ENCODE data around the gene MOB1B. TPM values are rescaled to one million over a fixed set of nuclear protein-coding genes. Genes with fewer than 3 reads are reported as not detected.
"Not testable (repeated sequence)": the region's sequence is repeated elsewhere in the genome, so short reads cannot be mapped to it uniquely, and the experiment has no call there.

MOB1B gene
- total RNA-seq: 22.0 TPM
- long read RNA-seq, full-length matches to known transcripts: 3 of 14 reads
- long read RNA-seq, partial matches to known transcripts: 0 of 14 reads
- long read RNA-seq, other reads (novel, unspliced or antisense): 11 of 14 reads

DNA sequence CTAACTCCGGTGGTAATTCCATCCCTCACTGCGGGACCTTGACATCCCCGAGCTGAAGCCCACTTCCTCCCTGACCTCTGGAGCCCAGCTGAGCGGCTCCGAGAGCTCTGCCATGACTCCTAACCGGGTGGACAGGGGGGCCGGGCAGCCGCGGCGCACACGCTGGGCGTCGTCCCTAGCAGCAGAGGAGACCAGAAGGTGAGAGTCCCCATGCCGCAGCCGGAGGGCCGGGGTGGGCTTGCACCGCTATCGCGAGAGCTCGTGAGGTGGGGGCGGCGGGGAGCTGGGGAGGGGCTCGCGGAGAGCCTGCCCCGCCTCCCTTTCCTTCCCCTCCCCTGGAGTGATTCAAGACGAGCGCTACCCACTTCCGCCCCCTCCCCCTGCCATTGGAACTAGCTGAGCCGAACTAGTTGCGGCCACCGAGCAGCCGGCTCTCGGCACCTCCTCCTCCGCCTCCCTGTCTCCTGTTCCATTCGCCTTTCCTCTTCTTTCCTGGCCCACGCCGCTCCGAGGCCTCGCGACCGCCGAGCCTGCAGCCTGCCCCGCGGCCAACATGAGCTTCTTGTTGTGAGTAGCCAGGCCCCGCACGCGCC is at the start of gene MOB1B:
TSS of gene MOB1B (plus strand) at position 386 of the 593 bp plus-strand sequence. CDS start at position 554, 168 bp downstream.
- intact Hi-C loops (cut with DNase I): no loop called here
- peak; percentile 94 for DNase-seq
- peak; percentile 95 for ATAC-seq (ENCODE audit: poor library complexity)

GRCh38 chr4:70855464-70855863 is 46.7 kb upstream of the MOB1B start:
- intact Hi-C loops (cut with DNase I): no loop called here
- ATAC-seq (ENCODE audit: poor library complexity) (no peak), DNase-seq (no peak)

DNA sequence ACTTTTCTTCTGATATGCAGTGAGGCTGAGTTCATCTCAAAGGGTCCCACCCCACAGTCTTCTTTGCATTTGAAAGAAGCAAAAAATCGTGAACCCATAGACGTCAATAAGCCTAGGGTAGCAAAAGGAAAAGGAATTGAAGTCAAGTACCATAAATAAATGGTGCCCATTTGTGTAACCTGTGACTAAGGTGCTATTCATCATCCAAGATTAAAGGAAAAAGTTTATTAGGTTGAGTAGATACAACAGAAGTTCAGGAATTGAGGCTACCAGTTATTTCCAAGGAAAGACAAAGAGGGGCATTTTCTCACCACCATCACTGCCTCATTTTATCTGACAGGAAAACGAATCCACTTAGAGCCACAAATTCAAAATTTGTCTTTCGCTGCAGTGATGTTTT is 43.7 kb upstream of the MOB1B start:
- ATAC-seq (ENCODE audit: poor library complexity): no peak
- intact Hi-C loops (cut with DNase I): no loop called here
- DNase-seq: no peak

- intact Hi-C loops (cut with DNase I): no loop called here
- ATAC-seq (ENCODE audit: poor library complexity): no peak
- no peak for DNase-seq
These were observed 43.1 kb upstream of the MOB1B start for GRCh38 chr4:70859066-70859465.

DNA sequence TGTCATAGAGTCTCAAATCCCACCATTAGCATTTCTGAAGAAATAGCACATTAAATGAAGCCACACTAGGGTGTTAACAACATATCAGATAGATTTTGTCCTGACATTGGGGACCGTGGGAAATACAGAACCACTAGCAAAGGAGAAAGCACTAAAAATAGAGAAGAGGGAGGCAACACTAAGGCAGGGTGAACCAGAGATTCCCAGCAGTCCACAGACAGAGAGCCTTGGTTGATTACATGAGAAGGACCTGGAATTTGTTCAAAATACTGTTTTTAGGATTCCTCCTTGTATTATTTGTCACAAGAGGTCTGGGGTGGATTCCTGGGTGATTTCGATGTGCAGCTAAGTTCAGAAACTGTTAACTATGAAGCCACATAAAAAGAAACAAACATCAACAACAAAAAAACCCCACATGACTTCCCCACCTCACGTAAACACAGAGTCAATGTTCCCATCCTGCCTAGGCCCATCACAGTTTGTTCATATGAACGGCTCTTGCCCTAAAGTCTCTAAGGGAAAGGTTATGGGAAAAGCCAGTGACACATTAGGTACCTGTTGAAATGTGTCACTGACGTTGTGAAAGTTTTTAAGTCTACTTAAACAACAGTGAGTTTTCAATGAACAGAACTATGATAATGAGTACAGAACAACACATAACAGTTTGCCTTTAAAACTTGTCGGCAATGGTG is 38.9 kb upstream of the MOB1B start:
- DNase-seq (no peak), ATAC-seq (ENCODE audit: poor library complexity) (no peak)
- intact Hi-C loops (cut with DNase I): no loop called here

GRCh38 chr4:70868778-70869177 is 33.4 kb upstream of the MOB1B start:
- intact Hi-C loops (cut with DNase I): no loop called here
- ATAC-seq (ENCODE audit: poor library complexity): no peak
- DNase-seq: no peak

DNA sequence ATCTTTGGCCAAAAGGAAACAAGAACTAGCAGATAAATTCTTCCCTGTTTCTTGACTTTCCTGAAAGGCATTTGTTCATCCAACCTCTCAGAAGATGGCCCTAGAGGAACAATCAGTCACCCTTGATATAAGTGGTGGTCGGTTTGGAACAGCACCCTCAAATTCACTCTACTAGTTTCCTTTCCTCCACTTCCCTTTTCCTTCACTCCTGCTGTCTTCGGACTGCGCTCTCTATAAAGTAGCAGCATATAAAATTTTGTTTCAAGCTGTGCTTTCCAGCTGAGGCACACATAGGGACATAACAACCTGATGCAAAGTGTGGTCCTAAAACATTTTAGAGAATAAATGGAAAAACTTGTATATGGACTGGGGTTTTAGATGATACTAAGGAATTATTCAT is 29.0 kb upstream of the MOB1B start:
- intact Hi-C loops (cut with DNase I): no loop called here
- DNase-seq (no peak), ATAC-seq (ENCODE audit: poor library complexity) (no peak)

DNA sequence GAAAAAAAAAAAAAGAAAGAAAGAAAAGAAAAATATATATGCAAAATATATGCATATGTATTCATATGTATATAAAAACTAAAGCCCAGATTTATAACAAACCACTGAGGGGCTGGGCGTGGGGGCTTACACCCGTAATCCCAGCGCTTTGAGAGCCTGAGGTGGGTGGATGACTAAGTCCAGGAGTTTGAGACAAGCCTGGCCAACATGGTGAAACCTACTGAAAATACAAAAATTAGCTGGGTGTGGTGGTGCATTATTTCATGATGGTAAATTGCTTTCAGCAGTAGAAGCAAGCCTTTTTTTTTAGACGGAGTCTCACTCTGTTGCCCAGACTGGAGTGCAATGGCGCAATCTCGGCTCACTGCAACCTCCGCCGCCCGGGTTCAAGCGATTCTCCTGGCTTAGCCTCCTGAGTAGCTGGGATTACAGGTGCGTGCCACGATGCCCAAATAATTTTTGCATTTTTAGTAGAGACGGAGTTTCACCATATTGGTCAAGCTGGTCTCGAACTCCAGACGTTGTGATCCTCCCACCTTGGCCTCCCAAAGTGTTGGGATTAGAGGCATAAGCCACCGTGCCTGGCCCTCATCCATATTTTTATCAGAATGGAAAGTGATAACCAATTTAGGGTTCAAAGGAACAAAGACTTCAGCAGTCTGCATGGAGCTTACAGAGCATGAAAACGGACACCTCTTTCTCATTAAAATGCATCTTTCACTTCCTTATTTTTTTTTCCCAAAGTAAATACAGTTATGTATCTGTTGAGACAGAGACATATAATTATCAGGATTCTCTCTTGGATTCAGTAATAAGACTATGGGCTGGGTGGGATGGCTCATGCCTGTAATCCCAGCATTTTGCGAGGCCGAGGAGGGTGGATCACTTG is 27.7 kb upstream of the MOB1B start:
- no peak for DNase-seq
- no peak for ATAC-seq (ENCODE audit: poor library complexity)
- intact Hi-C loops (cut with DNase I): no loop called here

DNA sequence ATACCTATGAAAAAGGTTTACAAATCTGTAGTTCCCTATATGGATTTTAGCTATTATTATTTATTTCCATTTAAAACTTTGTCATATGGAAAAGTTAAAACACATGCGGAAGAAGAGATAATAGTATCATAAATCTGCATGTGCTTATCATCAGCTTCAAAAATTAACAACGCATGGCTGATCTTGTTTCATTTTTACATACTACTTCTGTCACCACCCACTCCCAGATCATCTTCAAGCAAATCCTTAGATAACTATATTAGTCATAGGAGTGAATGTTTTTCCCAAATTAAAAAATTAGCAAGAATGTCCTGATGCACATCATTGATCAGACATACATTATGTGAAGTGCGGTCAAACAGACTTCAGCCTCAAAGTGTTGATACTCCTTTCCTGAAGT is 24.6 kb upstream of the MOB1B start:
- DNase-seq (no peak), ATAC-seq (ENCODE audit: poor library complexity) (no peak)
- intact Hi-C loops (cut with DNase I): no loop called here

- ATAC-seq (ENCODE audit: poor library complexity): no peak
These were observed 21.4 kb upstream of the MOB1B start for GRCh38 chr4:70880739-70881138.

GRCh38 chr4:70885174-70885573 is 17.0 kb upstream of the MOB1B start:
- DNase-seq (no peak), ATAC-seq (ENCODE audit: poor library complexity) (peak; percentile 78)
- intact Hi-C loops (cut with DNase I): loop anchor here (10.0 kb wide), 1 partner anchor 110 kb away; the partner anchor contains the start of gene DCK

More at GRCh38 chr4:70880739-70881138, 21.4 kb upstream of the MOB1B start:
- intact Hi-C loops (cut with DNase I): loop anchor here (10.0 kb wide), 1 partner anchor 114 kb away; the partner anchor contains the start of gene DCK
- no peak for DNase-seq

DNA sequence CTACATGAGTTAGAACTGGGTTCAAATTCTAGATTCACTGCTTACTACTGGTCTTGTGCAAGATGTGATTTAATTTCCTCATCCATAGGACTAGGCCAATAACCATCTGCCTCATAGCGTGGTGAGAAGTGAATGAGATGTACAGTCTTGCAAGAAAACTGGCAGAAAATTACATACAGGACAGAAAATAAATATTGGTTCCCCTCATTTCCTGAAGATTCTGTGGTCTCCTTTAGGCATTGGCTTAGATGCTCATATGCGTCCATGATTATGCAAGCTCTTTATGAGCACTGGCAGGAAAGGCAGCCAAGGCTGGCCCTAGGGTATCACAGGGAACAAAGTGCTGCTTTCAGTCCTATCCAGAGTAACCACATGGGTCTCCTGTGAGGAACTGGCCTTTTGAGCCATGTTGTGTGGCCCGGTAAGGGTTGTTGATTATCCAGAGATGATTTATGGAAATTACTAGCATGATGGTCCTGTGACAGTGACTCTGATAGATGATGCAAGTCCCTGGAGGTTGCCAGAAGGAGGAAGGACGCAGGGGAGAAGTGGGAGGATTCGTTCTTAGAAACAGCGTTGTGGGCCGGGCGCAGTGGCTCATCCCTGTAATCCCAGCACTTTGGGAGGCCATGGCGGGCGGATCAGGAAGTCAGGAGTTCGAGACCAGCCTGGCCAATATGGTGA is 9.9 kb upstream of the MOB1B start:
- peak; percentile 67 for DNase-seq
- ATAC-seq (ENCODE audit: poor library complexity): peak; percentile 56
- intact Hi-C loops (cut with DNase I): no loop called here

DNA sequence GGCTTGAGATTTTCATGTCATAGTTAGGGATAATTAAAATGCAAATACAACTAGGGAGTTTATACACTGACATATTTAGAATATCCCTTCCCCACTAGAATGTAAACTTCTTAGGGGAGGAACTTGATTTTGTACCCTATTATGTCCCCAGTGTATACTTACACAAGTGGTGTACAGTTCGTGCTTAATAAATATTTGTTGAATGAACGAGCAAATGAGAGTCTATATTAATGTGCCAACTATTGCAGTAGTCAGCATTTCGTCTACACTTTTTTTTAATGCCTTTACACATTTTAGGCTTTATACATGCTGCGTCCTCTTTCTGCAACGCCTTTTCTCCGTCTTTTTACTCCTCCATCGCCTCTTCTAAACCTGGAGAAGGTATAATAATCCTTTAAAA is 8.4 kb upstream of the MOB1B start:
- ATAC-seq (ENCODE audit: poor library complexity) (no peak), DNase-seq (no peak)
- intact Hi-C loops (cut with DNase I): no loop called here

DNA sequence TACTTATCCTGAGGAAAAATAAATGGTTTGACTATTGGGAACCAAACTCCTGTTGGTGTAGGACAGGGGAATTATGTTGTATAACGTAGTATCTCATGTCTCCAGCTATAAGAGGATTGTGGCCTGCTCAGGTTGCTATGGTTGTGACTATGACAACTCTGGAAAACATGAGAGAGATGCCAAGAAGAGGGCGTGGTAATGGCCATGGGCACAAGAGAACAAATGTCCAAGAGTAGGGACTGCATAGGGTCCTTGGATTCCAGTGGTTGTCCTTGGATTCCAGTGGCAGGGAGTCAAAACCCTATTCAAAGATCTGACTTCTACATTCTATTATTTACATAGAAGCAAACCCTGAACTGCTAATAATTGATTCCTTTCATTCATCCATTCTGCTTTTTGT is 6.8 kb upstream of the MOB1B start:
- DNase-seq: no peak
- intact Hi-C loops (cut with DNase I): no loop called here
- peak; percentile 93 for ATAC-seq (ENCODE audit: poor library complexity)

- DNase-seq (no peak), ATAC-seq (ENCODE audit: poor library complexity) (peak; percentile 54)
- intact Hi-C loops (cut with DNase I): no loop called here
These were observed 6.2 kb upstream of the MOB1B start for GRCh38 chr4:70895811-70896491.

DNA sequence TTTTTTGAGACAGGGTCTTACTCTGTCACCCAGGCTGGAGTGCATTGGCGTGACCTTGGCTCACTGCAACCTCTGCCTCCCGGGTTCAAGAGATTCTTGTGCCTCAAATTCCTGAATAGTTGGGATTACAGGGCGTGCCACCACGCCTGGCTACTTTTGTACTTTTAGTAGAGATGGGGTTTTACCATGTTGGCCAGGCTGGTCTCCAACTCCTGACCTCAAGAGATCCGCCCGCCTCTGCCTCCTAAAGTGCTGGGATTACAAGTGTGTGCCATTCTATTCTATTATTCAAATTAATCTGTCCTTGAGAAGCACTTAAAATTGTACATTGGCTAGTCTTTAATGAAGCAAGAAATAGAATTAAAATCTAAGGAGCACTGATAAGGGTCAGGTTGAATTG is 3.6 kb upstream of the MOB1B start:
- DNase-seq; ATAC-seq (ENCODE audit: poor library complexity); intact Hi-C loops (cut with DNase I): not testable (repeated sequence)

GRCh38 chr4:70901607-70901983 is 574 bp upstream of the MOB1B start:
- ATAC-seq (ENCODE audit: poor library complexity) (no peak), DNase-seq (no peak)
- intact Hi-C loops (cut with DNase I): no loop called here

- ATAC-seq (ENCODE audit: poor library complexity) (peak; percentile 81), DNase-seq (no peak)
- intact Hi-C loops (cut with DNase I): no loop called here
These were observed 565 bp downstream of the MOB1B start for GRCh38 chr4:70902577-70903290.
